Measurements from ENCODE around the gene AUTS2. TPM values are rescaled to one million over a fixed set of nuclear protein-coding genes. Genes with fewer than 3 reads are reported as not detected.

The AUTS2 gene
- total and polyA plus RNA-seq, 2 donors (not counting 1 experiment from before 2014, with no cell fraction given): 0.60 to 9.1 TPM

DNA sequence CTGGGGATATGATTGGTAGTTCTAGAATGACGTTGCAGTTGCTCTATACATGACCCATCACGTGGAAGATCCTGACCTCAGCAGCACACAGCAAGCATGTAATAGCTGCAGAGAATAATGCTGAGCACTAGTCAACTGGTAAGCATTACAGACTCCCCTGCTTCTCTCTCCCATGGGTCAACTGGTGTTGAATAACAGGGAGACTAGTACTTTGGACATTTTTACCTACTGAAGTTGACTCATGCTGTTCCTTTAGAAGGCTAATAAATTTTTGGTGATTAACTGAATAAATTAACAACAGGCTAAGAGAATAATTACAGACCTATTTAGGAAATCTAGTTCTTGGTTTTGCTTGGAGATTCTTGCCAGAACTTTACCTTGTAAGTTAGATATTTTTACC, 234.1 kb downstream of the AUTS2 start:
- no peak overlapping the region for H3K4me2 ChIP-seq (ENCODE audit: extremely low read depth, insufficient read depth, low read length)
- H3K27ac ChIP-seq (ENCODE audit: insufficient read depth, low read length): no peak overlapping the region
- DNase-seq (ENCODE audit: low read depth in 2 of 2): no peak
- H4K20me1 ChIP-seq (ENCODE audit: control insufficient read depth, extremely low read depth, insufficient read depth, low read length): no peaks in the 10 kb centered on the region
- H3K36me3 ChIP-seq (ENCODE audit: control insufficient read depth, insufficient read depth, low read length): no peaks in the 10 kb centered on the region
- H3K27me3 ChIP-seq (ENCODE audit: control insufficient read depth, insufficient read depth, low read length): no peaks in the 10 kb centered on the region
- no peak overlapping the region for H3K4me3 ChIP-seq (replicated peaks in 1 of 4; ENCODE audit: control extremely low read depth in 1 of 4, insufficient read depth in 1 of 4, low read depth in 3 of 4, low read length in 4 of 4)
- TF ChIP-seq, protein P1, sequence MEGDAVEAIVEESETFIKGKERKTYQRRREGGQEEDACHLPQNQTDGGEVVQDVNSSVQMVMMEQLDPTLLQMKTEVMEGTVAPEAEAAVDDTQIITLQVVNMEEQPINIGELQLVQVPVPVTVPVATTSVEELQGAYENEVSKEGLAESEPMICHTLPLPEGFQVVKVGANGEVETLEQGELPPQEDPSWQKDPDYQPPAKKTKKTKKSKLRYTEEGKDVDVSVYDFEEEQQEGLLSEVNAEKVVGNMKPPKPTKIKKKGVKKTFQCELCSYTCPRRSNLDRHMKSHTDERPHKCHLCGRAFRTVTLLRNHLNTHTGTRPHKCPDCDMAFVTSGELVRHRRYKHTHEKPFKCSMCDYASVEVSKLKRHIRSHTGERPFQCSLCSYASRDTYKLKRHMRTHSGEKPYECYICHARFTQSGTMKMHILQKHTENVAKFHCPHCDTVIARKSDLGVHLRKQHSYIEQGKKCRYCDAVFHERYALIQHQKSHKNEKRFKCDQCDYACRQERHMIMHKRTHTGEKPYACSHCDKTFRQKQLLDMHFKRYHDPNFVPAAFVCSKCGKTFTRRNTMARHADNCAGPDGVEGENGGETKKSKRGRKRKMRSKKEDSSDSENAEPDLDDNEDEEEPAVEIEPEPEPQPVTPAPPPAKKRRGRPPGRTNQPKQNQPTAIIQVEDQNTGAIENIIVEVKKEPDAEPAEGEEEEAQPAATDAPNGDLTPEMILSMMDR (conservative IDR thresholded peaks at IDR 0.05 in 1 of 2, IDR thresholded peaks at IDR 0.05 in 1 of 2; ENCODE audit: low read depth in 1 of 2, low read length in 2 of 2): no peak
- TF ChIP-seq EZH2 (IDR thresholded peaks at IDR 0.05; ENCODE audit: low read length, missing control alignments): no peak
- H3K9ac ChIP-seq (ENCODE audit: insufficient read depth, low read length): no peak overlapping the region
- H2AFZ ChIP-seq (ENCODE audit: low read length): no peak overlapping the region
- H3K79me2 ChIP-seq (ENCODE audit: control insufficient read depth, insufficient read depth, low read length): no peaks in the 10 kb centered on the region
- H3K9me3 ChIP-seq (ENCODE audit: control insufficient read depth, insufficient read depth, low read depth, low read length): no peaks in the 10 kb centered on the region
- H3K4me1 ChIP-seq (ENCODE audit: control insufficient read depth, extremely low read depth, insufficient read depth, low read length): no peaks in the 10 kb centered on the region

DNA sequence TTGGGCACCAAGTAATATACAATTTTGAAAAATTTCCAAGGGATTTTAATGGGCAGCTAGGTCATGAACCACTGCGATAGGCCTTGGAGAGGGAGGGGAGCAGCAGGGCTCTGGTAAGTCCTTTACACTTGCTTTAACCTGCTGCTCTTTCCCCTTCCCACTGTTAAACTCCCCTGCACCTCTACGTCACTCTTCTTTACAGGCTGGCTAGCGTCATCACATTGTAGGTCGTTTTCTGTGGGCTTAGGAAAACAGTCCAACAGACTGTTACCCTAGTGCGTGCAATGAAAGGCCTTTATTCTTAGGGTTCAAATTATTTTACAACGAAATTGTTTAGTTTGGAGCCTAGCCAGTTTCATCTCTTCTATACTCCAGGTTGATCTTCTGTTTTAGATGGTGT, 235.7 kb downstream of the AUTS2 start:
- H3K27me3 ChIP-seq (ENCODE audit: control insufficient read depth, insufficient read depth, low read length): no peaks in the 10 kb centered on the region

DNA sequence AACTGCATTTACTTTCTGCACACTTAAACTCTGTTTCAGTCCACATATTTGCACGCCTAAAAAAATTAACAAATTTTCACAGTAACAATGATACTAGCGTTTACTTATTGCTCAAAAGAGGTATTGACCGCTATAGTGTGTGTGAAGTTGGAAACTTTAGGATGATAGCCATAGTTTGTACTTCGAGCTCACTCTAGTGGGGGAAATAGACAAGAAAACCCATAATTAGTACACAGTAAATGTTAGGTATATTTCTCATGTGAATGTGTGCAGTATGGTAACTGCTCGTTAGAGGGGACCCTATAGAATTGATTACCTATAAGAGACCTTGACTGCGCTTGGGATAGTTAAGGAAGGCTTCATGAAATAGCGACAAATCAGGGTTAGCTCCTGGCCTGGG, 238.4 kb downstream of the AUTS2 start:
- H3K9ac ChIP-seq (ENCODE audit: insufficient read depth, low read length): no peak overlapping the region
- no peaks in the 10 kb centered on the region for H3K36me3 ChIP-seq (ENCODE audit: control insufficient read depth, insufficient read depth, low read length)
- no peak overlapping the region for H3K27ac ChIP-seq (ENCODE audit: insufficient read depth, low read length)
- H3K4me3 ChIP-seq (replicated peaks in 1 of 4; ENCODE audit: control extremely low read depth in 1 of 4, insufficient read depth in 1 of 4, low read depth in 3 of 4, low read length in 4 of 4): no peak overlapping the region
- no peaks in the 10 kb centered on the region for H3K9me3 ChIP-seq (ENCODE audit: control insufficient read depth, insufficient read depth, low read depth, low read length)
- TF ChIP-seq EZH2 (IDR thresholded peaks at IDR 0.05; ENCODE audit: low read length, missing control alignments): no peak
- TF ChIP-seq, protein P1 (conservative IDR thresholded peaks at IDR 0.05 in 1 of 2, IDR thresholded peaks at IDR 0.05 in 1 of 2; ENCODE audit: low read depth in 1 of 2, low read length in 2 of 2): no peak
- DNase-seq (ENCODE audit: low read depth in 2 of 2): no peak
- H4K20me1 ChIP-seq (ENCODE audit: control insufficient read depth, extremely low read depth, insufficient read depth, low read length): no peaks in the 10 kb centered on the region
- H3K79me2 ChIP-seq (ENCODE audit: control insufficient read depth, insufficient read depth, low read length): no peaks in the 10 kb centered on the region
- H3K4me1 ChIP-seq (ENCODE audit: control insufficient read depth, extremely low read depth, insufficient read depth, low read length): no peaks in the 10 kb centered on the region
- no peak overlapping the region for H3K4me2 ChIP-seq (ENCODE audit: extremely low read depth, insufficient read depth, low read length)
- no peaks in the 10 kb centered on the region for H3K27me3 ChIP-seq (ENCODE audit: control insufficient read depth, insufficient read depth, low read length)
- H2AFZ ChIP-seq (ENCODE audit: low read length): no peak overlapping the region

More for the DNA sequence above, 235.7 kb downstream of the AUTS2 start:
- Histone ChIP-seq H3K4me1 (ENCODE audit: control insufficient read depth, extremely low read depth, insufficient read depth, low read length) (no peaks in the 10 kb centered on the region), H4K20me1 (ENCODE audit: control insufficient read depth, extremely low read depth, insufficient read depth, low read length) (no peaks in the 10 kb centered on the region), H3K36me3 (ENCODE audit: control insufficient read depth, insufficient read depth, low read length) (no peaks in the 10 kb centered on the region), H3K79me2 (ENCODE audit: control insufficient read depth, insufficient read depth, low read length) (no peaks in the 10 kb centered on the region), H3K27ac (ENCODE audit: insufficient read depth, low read length) (no peak overlapping the region), H3K9ac (ENCODE audit: insufficient read depth, low read length) (no peak overlapping the region), H3K9me3 (ENCODE audit: control insufficient read depth, insufficient read depth, low read depth, low read length) (no peaks in the 10 kb centered on the region), H3K4me2 (ENCODE audit: extremely low read depth, insufficient read depth, low read length) (no peak overlapping the region), H2AFZ (ENCODE audit: low read length) (no peak overlapping the region), H3K4me3 (replicated peaks in 1 of 4; ENCODE audit: control extremely low read depth in 1 of 4, insufficient read depth in 1 of 4, low read depth in 3 of 4, low read length in 4 of 4) (no peak overlapping the region)
- no peak for DNase-seq (ENCODE audit: low read depth in 2 of 2)
- TF ChIP-seq EZH2 (IDR thresholded peaks at IDR 0.05; ENCODE audit: low read length, missing control alignments): no peak
- TF ChIP-seq, protein P1 (conservative IDR thresholded peaks at IDR 0.05 in 1 of 2, IDR thresholded peaks at IDR 0.05 in 1 of 2; ENCODE audit: low read depth in 1 of 2, low read length in 2 of 2): no peak
